EL (cell line): ENCODE measurements around the gene YIF1A.
"Not testable (repeated sequence)": the region's sequence is repeated elsewhere in the genome, so short reads cannot be mapped to it uniquely, and the experiment has no call there.

ENCODE experiments used
- DNase-seq: peaks from one replicate; pipeline ENCODE4 v3.0.0-alpha.2; 2016

YIF1A gene

DNA sequence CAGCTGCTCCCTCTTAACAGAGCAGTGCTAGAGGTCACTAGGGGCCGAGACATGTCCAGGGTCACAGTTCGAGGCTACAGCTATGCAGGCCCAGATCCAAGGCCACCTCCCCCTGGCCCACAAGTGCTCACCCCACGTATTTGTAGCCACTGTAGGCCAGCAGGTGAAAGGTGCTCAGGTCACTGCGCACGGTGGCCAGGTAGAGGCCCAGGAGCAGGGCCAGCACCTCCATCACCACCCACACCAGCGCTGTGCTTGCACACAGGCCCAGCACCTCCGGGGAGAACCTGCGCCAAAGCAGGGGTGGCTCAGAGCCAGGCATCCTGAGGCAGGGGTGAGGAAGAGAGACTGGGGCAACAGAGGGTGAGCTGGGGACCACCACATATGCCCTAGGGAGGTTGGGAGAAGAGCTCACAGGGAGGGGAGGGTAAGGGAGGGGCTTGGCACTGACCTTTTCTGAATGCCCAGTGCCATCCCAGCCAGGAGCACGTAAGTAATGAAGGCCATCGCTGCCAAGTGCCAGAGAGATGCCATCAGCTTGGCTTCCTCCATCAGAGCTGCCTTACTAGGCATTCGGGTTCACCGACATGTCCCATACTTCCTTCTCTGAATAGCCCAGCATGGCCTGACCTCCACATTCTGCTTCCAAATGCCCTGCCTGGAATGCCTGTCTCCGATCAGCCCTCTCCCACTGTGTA lies 3.5 kb downstream of the YIF1A start:
- no peak for DNase-seq

DNA sequence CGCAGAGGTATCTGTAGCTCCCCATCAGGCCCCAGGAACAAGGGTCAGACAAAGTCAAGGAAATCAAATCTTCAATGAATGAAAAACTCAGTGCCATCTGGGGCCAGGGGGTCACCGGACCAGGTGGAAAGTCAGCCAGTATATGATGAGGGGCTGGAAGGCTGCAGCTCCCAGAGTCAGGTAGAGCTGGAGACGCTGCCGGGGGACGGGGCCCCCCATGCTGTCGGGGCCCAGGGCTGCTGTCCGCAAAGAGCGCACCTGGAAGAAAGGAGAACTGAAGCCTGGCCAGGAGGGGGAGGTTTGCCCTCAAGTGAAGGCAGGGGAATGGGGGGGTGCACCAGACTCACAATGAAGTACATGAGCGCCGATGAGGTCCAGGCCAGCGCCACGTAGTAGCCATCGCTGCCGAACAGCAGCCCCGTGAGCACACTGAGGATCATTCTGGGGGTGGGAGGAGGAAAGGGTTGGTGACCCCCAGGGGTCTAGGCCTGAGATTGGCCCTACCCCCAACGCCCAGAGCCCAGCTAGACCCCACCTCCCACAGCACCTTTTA lies 4.3 kb downstream of the YIF1A start:
- DNase-seq, result no peak

DNA sequence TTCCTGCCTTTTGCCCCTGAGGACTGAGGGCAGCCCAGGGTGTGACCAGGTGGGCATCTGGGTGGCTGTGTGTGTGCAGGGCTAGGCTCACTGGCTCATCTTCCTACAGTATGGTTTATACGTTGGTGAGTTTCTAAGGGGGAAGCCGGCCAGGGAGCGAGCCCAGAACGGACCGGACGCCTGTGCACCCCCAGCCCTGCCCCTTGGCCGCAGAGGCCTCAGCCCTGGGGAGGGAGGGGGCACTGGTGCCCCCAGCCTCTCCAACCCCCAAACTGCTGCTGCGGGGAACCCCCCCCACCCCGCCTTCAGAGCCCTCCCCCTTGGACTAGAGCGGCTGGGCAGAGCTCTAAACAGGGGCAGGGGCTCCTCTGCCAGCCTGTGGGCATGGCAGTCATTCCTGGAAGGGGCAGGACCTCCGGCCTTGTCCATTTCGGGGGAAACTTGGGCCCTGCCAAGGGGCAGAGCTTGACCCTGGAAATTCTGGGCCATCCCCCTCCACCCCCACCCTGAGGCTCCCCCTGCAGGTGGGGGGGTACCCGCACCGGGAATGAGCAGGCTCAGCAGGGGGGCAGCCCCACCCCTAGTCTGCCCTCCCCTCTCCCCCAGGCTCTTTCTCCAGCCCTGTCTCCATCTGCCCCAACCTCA lies 5.4 kb downstream of the YIF1A start:
- no peak for DNase-seq

DNA sequence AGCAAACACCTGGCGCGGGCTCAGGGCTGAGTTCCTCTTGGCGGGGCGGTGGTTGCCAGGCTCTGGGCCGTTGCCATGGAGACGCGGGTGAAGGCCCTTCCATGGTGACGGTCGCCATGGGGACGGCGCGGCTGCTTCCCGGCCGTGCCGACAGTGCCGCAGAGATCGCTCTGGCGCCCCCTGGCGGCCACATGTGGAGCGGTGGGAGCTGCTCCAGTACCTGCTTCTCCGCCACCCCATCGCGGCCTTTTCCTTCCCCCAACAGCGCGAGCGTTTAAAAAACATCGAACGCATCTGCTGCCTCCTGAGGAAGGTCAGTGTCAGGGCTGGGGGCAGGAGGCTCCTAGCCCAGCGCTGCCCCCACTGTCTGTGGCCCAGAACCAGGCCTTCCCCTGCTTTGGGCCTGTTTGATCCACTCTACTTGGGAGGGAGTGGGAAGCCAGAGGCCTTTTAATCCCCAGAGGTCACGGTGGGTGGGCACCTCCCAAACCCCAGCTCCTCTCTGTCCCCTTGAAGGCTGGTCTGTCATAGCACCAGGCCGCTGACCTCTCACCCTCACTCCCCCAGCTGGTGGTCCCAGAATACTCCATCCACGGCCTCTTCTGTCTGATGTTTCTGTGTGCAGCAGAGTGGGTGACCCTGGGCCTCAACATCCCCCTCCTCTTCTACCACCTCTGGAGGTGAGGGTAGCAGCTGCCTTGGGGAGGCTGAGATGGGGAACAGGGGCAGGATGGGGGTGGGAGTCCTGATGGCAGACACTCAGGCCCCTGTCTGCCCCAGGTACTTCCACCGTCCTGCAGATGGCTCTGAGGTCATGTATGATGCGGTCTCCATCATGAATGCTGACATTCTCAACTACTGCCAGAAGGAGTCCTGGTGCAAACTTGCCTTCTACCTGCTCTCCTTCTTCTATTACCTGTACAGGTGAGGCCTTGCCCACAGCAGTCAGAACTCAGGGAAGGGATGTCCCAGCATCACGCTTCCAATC lies 6.2 kb downstream of the YIF1A start:
- peak; percentile 91 for DNase-seq

DNA sequence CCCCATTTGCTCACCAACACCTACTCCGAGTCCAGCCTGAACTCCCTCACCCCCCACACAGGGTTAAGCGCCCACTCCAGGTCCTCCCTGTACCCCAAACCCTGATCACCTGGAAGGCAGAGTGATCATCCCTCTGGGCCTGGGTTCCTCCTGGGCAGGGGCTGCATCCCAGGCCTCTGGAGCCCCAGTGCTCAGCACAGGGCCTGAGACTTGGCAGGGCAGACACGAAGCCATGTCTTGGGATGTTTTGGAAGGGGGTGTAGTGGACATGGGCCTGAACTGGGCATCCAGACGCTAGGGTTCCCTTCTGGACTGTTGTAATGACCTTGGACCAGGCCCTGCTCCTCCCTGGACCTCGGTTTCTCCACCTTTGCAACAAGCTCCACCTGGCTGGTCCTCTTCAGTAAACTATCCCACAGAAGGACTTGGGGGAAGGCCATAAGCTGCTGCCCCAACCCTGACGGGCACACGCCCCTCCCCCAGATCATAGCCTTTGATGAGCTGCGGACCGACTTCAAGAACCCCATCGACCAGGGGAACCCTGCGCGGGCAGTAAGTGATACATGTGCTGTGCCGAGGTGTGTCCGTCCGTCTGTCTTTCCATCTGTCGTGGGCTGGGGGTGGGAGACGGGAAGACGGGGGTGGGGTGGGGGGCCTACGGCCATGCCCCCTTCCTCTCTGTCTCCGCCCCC lies 7.0 kb downstream of the YIF1A start:
- DNase-seq, result no peak

DNA sequence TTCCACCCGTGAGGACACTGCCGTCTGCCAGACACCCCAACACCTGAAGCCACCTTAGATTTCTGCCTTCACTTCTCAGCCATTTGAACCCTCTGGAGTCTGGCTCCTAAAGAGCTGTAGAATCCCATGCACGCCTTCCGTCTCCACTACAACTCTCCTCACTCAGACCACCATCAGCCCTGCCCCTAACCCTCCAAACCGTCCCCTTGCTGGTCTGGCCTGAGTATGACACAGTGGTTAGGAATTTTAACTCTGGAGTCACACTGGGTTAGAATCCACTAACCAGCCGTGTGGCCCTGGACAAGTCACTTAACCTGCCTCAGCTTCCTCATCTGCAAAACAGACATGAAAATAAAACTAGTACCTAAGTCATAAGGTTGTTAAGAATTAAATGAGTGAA lies 7.9 kb downstream of the YIF1A start:
- DNase-seq, result peak; percentile 39

DNA sequence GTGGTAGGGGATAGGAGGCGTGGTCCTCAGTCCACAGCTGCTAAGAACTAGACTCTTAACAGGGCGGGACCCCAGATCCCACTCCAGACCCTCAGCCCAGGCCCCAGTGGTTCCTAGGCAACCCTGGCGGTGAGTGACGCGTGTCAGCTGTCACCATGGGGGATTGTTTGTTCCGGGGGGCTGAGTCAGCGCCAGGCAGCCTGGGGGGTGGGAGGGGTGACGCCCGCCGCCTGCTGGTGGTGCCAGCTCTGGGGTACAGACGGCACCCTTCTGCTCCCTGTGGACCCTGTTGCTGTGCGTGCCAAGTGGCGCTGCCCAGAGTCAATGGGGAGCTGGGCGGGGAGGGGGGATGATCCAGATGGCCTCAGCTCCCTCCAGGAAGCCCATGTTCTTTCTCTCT lies 8.5 kb downstream of the YIF1A start:
- DNase-seq, result no peak

DNA sequence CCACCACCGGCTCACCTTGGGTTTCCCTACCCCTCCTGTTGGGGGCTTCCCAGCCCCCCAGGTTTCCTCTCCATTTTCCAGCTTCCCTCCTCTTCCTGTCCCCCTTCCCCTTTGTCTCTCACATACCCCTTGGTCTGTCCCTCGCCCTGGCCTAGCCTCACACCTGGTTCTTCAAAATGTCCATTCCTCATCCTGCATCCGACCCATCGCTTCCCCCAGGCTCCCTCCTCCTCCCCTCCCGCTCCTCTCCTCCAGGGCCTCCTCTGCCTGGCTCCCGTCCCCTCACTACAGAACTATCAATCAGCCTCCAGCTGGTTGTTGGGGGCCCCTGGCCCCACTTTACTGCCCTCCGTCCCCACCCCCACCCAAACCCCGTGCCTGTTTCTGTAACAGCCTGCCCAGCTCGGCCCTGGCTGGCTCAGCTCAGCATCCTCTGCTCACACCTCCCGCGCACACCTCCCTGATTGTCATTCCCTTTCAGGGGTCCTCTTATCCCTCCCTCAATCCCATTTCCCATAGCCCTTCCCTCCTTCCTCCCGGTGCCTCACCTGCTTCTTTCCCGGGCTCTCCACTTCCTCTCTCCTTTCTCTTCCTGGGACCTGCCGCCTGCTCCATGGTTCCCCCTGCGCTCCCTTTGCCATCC lies 9.7 kb downstream of the YIF1A start:
- no peak for DNase-seq

DNA sequence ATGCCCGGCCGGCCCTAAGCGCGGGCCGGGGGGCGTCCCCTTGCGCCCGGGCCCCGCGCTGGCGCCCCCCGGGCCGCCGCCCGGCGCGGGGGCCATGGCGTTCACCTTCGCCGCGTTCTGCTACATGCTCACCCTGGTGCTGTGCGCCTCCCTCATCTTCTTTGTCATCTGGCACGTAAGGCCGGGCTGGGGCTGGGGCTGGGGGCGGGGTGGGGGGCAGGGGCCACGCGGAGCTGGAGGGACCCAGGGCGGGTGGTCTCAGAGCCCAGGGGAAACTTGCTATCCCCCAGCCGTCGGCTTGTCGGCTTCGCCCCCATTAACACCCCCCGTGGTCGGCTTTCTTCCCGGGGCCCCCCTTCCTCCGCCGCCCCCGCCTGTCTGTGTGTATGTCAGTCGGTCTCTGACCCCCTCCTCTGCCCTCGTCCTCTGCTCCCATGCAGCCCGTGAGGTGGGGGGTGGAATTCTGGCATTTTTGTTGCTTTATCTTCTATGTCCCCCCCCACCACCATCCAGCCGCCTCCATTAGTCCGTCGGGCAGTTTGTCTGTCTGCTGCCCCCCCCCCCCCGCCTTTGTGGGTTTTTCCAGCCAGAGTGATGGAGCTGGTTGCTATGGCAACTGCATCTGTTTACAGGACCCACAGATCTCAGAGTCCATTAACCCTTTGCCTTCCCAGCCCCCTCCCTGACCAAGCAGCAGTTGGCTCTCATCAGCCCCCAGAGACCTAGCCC lies 10.4 kb downstream of the YIF1A start:
- DNase-seq, result no peak

DNA sequence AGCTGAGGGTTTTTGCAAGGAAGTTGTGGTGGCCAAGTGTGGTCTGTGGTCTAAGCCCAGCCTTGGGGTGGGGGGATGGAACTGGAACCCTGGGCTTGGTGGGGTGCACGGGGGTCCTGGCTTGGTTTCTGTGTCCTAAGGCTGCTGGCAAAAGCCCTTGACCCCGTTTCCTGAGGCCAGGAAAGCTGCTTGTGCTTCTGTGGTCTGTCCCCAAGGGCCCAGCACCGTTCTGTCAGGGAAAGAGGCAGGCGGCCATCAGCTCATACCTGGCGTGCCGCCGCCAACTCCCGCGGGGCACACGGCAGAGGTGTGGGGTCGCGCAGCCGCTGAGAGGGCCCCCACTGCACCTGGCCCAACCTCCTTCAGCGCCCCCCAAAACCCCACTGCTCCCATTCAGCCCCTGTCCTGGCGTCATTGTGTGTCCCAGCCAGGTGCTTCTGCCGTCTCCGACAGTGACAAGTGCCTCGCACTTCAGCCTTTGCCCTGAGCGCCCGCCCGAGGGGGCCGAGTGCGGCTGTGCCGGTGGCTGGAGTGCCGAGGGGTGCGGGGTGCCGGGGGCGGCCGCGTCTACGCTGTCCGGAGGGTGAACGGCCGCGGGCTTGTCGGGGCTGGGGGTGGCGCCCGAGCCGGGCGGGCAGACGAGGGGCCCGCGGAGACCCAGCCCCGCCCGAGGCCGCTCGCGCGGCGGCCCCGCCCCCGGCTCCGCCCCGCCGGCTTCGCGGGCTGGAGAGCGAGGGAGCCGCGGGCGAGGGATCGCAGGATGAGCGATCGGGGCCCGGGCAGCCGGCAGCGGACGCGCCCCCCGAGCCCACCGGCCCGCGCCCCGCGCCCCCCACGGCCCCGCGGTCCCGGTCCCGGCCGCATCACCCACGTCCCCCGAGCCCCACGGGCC lies 11.2 kb downstream of the YIF1A start, which contains the start of gene CNIH2:
CNIH2 (plus strand) TSS at position 705 of the 892 bp plus-strand sequence. CDS start 282 bp downstream, outside the sequence.
- peak; percentile 37 for DNase-seq

DNA sequence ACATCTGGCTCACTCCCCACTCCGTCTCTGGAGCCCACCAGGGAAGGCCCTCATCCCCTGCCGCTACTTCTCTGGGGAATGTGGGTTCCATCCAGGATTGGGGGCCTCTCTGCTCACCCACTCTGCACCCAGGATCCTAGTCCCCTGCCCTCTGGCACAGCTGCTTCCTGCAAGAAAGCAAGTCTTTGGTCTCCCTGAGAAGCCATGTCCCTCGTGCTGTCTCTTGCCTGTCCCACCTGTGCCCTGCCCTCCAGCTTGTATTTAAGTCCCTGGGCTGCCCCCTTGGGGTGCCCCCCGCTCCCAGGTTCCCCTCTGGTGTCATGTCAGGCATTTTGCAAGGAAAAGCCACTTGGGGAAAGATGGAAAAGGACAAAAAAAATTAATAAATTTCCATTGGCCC lies 11.9 kb downstream of the YIF1A start:
- not testable (repeated sequence) for DNase-seq

DNA sequence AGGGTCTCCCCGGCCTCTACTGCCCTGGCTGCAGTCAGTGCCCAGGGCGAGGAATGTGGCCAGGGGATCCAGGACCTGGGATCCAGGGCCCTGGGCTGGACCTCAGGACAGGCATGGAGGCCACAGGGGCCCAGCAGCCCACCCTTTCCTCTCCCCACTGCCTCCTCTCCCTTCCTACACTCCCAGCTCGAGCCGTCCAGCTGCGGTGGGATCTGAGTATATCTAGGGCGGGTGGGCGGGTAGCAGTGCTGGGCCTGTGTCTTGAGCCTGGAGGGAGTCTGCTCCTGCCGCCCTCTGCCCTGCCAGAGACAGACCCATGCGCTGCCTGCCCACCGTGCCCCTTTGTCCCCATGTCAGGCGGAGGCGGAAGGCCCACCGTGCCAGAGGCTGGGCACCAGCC lies 12.3 kb downstream of the YIF1A start:
- not testable (repeated sequence) for DNase-seq

DNA sequence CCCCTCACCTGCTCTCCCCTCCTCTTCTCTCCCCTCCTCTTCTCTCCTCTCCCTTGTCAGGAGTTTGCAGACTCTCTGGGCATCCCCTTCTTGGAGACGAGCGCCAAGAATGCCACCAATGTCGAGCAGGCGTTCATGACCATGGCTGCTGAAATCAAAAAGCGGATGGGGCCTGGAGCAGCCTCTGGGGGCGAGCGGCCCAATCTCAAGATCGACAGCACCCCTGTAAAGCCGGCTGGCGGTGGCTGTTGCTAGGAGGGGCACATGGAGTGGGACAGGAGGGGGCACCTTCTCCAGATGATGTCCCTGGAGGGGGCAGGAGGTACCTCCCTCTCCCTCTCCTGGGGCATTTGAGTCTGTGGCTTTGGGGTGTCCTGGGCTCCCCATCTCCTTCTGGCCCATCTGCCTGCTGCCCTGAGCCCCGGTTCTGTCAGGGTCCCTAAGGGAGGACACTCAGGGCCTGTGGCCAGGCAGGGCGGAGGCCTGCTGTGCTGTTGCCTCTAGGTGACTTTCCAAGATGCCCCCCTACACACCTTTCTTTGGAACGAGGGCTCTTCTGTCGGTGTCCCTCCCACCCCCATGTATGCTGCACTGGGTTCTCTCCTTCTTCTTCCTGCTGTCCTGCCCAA lies 12.8 kb downstream of the YIF1A start:
- DNase-seq, result no peak

DNA sequence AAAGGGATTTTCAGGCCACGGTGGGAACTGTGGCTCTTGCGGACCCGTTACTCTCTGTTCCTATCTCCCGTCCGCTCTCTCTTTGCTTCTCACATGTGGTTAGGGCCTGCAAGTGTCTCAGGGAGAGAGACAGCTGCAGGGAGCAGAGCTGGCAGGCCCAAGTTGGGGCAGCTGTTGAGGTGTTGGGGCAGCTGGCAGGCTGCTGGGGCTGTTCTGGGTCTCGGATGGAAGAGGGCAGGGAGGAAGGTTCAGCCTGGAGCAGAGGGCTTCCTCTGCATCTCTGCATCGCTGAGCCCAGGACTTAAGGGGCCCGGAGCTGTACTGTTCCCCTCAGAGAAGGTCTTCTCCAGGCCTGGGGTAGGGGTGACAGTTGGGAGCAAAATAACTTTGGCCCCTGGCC lies 13.5 kb downstream of the YIF1A start:
- no peak for DNase-seq

DNA sequence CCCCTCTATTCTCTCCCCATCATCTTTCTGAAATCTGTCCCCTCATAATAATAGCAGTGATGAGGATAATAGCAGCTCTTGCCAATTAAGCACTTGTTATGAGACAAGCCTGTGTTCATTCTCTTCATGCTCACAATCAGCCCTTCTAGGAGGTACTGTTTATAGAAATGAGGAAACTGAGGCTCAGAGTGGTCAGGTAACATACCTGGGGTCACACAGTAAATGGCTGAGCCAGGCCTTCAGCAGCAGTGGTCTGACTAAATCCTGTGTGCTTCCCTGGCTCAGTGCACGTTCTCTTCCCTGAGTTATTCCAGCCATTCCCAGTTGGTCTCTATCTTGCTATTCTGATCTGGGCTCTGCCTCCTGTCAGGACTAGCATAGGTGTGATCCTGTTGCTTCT lies 14.7 kb downstream of the YIF1A start:
- no peak for DNase-seq

DNA sequence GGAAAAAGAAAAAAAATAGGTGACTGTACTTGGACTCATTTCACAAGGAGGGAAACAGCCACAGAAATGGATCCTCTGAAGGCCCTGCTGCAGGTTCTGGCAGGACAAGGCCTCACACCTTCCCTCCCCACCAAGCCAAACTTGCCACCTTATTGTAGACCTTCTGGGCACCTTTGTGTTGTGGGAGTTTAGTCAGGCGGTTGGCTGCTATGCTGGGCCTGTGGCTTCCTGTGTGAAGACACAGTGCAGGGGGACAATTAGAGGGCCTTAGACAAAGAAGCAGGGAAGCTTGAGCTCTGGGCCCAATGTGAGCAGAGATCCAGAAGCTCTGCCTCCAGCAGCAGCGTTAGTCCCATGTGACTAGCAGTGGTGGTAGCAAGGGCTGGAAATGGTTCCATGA lies 16.3 kb downstream of the YIF1A start:
- no peak for DNase-seq

DNA sequence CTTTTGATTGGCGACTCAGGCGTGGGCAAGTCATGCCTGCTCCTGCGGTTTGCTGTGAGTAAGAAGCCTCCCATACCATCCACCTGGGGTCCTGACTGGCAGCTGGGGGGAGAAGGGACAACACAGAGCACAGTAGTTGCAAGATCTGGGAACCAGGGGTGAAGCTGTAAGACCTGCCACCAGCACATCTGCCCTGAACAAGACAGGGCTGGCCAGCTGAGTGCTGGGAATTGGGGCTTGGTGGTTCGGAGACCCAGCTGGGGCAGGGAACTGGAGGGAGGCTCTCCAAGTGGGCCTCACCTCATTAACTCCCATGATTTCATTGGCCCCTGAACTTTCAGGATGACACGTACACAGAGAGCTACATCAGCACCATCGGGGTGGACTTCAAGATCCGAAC lies 17.1 kb downstream of the YIF1A start:
- no peak for DNase-seq

DNA sequence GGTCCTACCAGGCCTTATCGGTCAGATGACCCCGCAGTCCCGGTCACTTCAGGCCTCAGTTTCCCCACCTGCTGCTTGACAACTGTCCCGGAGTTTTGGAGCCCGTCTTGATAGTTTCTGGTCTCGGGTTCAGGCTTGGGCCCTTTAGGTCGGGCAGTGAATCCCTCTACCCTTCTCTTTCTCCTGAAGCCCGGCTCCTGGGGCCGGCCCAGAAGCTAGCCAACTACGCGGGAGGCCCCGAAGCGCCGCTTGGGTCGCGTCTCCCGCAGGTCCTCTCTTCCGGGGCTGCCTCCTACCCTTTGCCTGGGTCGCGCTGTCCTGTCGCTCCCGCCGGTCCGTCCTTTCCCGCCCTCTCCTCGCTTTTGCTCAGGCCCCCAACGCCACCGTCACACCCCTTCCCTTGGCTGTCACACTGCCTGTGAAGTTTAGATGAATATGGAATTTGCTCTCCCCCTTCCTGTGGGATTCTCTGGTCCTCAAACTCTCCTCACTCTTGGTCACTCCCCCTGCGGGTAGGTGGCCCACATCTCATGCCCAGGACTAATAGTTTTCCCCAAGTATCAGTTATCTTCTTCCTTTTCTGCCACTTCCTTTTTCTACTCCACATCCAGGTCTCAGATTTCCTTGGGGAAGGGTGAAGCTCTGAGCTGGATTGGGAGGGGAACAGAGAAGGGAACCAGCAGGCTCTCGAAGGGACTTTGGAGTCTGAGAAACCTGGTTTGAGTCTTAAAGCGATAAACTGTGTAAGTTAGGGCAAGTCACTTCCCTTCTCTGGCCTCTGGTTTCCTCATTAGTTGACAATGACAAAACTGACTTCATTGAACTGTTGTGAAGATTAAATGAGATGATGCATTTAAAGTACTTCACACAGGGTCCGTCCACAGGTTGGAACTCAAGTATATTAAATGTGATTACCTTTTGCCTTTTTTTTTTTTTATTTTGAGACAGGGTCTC lies 19.7 kb downstream of the YIF1A start:
- DNase-seq, result peak; percentile 72
